ENCODE results near the gene MYT1. TPM values are rescaled to one million over a fixed set of nuclear protein-coding genes. Genes with fewer than 3 reads are reported as not detected.

MYT1 gene
- total and polyA plus RNA-seq, 2 of the 13 experiments (the other 11 are each of a cell fraction or from before 2014, with no cell fraction given) = 0.58 to 2.5 TPM

DNA sequence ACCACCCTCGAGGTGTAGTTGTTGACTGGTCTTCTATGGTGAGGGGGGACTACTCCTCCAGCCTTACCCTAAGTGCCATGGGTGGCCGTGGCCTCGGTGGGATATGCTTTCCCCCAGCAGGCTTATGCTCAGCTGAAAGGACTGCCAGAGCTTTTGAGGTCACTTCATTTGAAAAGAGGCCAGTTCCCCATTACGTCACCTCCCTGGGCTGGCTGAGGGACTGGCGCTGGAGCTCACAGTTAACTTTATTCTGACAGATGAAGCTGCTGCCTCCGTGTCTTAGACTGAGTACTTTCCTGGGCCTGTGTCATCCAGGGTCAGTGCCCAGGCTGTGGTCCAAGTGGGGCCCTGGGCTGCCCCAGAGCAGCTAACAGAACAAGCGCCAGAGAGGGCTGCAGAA, 48.5 kb downstream of the MYT1 start (continued):
- TF ChIP-seq REL (CRISPR knock-in tag; conservative IDR thresholded peaks at IDR 0.05) (no peak), ZNF598 (CRISPR knock-in tag; IDR thresholded peaks at IDR 0.05; ENCODE audit: borderline replicate concordance) (no peak), ZNF776 (CRISPR knock-in tag; IDR thresholded peaks at IDR 0.05) (no peak), FOSL1 (CRISPR knock-in tag; IDR thresholded peaks at IDR 0.05; ENCODE audit: borderline replicate concordance) (no peak), ZNF784 (CRISPR knock-in tag; IDR thresholded peaks at IDR 0.05; ENCODE audit: borderline replicate concordance) (no peak), KMT2A (CRISPR knock-in tag; IDR thresholded peaks at IDR 0.05) (no peak), RFX5 (IDR thresholded peaks at IDR 0.05; ENCODE audit: low read depth, low read length) (no peak), KLF16 (CRISPR knock-in tag; IDR thresholded peaks at IDR 0.05) (no peak), ZNF724P (CRISPR knock-in tag; IDR thresholded peaks at IDR 0.05; ENCODE audit: borderline replicate concordance) (0 out of 2 replicates have a peak, but pooled peaks have one; percentile 25), ZNF572 (CRISPR knock-in tag; IDR thresholded peaks at IDR 0.05) (no peak), HOMEZ (CRISPR knock-in tag; IDR thresholded peaks at IDR 0.05; ENCODE audit: low read depth) (no peak), ZFP1 (CRISPR knock-in tag; IDR thresholded peaks at IDR 0.05) (no peak), SALL1 (CRISPR knock-in tag; IDR thresholded peaks at IDR 0.05) (no peak), FOXO1 (CRISPR knock-in tag; IDR thresholded peaks at IDR 0.05) (no peak), AKAP8 (CRISPR knock-in tag; IDR thresholded peaks at IDR 0.05) (no peak), GRHL1 (CRISPR knock-in tag; conservative IDR thresholded peaks at IDR 0.05) (no peak), ZNF263 (CRISPR knock-in tag; IDR thresholded peaks at IDR 0.05) (0 out of 2 replicates have a peak, but pooled peaks have one; percentile 17), AHR (CRISPR knock-in tag; IDR thresholded peaks at IDR 0.05) (no peak), FOXP1 (IDR thresholded peaks at IDR 0.05) (no peak), FOXP1 (CRISPR knock-in tag; IDR thresholded peaks at IDR 0.05) (no peak)
- TF ChIP-seq, protein P1, sequence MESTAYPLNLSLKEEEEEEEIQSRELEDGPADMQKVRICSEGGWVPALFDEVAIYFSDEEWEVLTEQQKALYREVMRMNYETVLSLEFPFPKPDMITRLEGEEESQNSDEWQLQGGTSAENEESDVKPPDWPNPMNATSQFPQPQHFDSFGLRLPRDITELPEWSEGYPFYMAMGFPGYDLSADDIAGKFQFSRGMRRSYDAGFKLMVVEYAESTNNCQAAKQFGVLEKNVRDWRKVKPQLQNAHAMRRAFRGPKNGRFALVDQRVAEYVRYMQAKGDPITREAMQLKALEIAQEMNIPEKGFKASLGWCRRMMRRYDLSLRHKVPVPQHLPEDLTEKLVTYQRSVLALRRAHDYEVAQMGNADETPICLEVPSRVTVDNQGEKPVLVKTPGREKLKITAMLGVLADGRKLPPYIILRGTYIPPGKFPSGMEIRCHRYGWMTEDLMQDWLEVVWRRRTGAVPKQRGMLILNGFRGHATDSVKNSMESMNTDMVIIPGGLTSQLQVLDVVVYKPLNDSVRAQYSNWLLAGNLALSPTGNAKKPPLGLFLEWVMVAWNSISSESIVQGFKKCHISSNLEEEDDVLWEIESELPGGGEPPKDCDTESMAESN (CRISPR knock-in tag; conservative IDR thresholded peaks at IDR 0.05) = no peak
- TF ChIP-seq, protein P2, sequence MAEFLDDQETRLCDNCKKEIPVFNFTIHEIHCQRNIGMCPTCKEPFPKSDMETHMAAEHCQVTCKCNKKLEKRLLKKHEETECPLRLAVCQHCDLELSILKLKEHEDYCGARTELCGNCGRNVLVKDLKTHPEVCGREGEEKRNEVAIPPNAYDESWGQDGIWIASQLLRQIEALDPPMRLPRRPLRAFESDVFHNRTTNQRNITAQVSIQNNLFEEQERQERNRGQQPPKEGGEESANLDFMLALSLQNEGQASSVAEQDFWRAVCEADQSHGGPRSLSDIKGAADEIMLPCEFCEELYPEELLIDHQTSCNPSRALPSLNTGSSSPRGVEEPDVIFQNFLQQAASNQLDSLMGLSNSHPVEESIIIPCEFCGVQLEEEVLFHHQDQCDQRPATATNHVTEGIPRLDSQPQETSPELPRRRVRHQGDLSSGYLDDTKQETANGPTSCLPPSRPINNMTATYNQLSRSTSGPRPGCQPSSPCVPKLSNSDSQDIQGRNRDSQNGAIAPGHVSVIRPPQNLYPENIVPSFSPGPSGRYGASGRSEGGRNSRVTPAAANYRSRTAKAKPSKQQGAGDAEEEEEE (CRISPR knock-in tag; IDR thresholded peaks at IDR 0.05; ENCODE audit: borderline replicate concordance) = no peak
- TF ChIP-seq, protein P3, sequence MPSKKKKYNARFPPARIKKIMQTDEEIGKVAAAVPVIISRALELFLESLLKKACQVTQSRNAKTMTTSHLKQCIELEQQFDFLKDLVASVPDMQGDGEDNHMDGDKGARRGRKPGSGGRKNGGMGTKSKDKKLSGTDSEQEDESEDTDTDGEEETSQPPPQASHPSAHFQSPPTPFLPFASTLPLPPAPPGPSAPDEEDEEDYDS (CRISPR knock-in tag; IDR thresholded peaks at IDR 0.05) = no peak

Measured in HepG2 (cell line).